ENCODE results near the gene KPNB1.

GRCh38 chr17:47611372-47612350 lies 38.1 kb upstream of the KPNB1 start:
- TF ChIP-seq POLR2A (IDR thresholded peaks at IDR 0.05) (no peak), CTCF (IDR thresholded peaks at IDR 0.05) (no peak)

Measured in thyroid gland (tissue), 4 donors.